PC-9 (cell line): ENCODE results near the gene ALK. TPM values are rescaled to one million over a fixed set of nuclear protein-coding genes. Genes with fewer than 3 reads are reported as not detected.

ENCODE experiments used
- BruUV-seq: library from RNA; stranded (reverse); fragments of 400-500 nt; replicated peaks from 2 replicates; lab custom pipeline; 2021; lab: Mats Ljungman, UMichigan
- CTCF ChIA-PET: fragments of 300-600 bp; sonication (Branson Sonifier 250); formaldehyde crosslinking; loops from one replicate; lab custom pipeline; 2022; ENCODE audit warnings: antibody characterized with exemption; lab: Charles Lee
- POLR2A ChIA-PET: fragments of 300-600 bp; sonication (Branson Sonifier 250); formaldehyde crosslinking; loops from one replicate; lab custom pipeline; 2022; ENCODE audit warnings: antibody characterized with exemption; ENCODE audit not compliant: unreplicated experiment; lab: Charles Lee
- DNase-seq, 2 experiments: peaks; one replicate each; pipeline versions ENCODE4 v3.0.0 to v3.0.0-alpha.2; 2015 to 2022; ENCODE audit warnings: mixed read lengths in 1 of 2
- H2AFZ ChIP-seq: fragments of 200-600 bp; sonication (generic); 2 replicates; pipeline ENCODE4 v1.8.1; 2017; ENCODE audit warnings: antibody characterized with exemption
- H3F3A ChIP-seq: fragments of 200-600 bp; sonication (generic); 2 replicates; pipeline ENCODE4 v1.8.1; 2017; ENCODE audit warnings: antibody characterized with exemption, mild to moderate bottlenecking, low read depth; ENCODE audit not compliant: insufficient read depth
- H3K27ac ChIP-seq: fragments of 200-600 bp; sonication (generic); 2 replicates; pipeline ENCODE4 v1.6.1; 2016; ENCODE audit warnings: mixed run types
- H3K27me3 ChIP-seq: fragments of 200-600 bp; sonication (generic); 2 replicates; pipeline ENCODE4 v1.6.1; 2016; ENCODE audit warnings: low read depth, mixed run types; ENCODE audit not compliant: insufficient read depth
- H3K36me3 ChIP-seq: fragments of 200-600 bp; sonication (generic); 2 replicates; pipeline ENCODE4 v1.6.1; 2016; ENCODE audit warnings: low read depth, mixed run types
- H3K4me1 ChIP-seq: fragments of 200-600 bp; sonication (generic); replicated peaks from 2 replicates; pipeline ENCODE4 v1.6.1; 2016; ENCODE audit warnings: mixed run types; ENCODE audit not compliant: insufficient read depth
- H3K4me2 ChIP-seq: fragments of 200-600 bp; sonication (generic); 2 replicates; pipeline ENCODE4 v1.6.1; 2017; ENCODE audit warnings: mixed run types
- H3K4me3 ChIP-seq: fragments of 200-600 bp; sonication (generic); 2 replicates; pipeline ENCODE4 v1.6.1; 2016; ENCODE audit warnings: mixed run types
- H3K79me2 ChIP-seq: fragments of 200-600 bp; sonication (generic); 2 replicates; pipeline ENCODE4 v1.6.1; 2017; ENCODE audit warnings: low read depth, mixed run types
- H3K9me2 ChIP-seq: fragments of 200-600 bp; sonication (generic); 2 replicates; pipeline ENCODE4 v1.8.1; 2017; ENCODE audit warnings: mild to moderate bottlenecking; ENCODE audit not compliant: insufficient read depth
- H3K9me3 ChIP-seq: fragments of 200-600 bp; sonication (generic); 2 replicates; pipeline ENCODE4 v1.8.1; 2016; ENCODE audit warnings: low read depth; ENCODE audit not compliant: insufficient read depth
- H4K20me1 ChIP-seq: fragments of 200-600 bp; sonication (generic); 2 replicates; pipeline ENCODE4 v1.8.1; 2017; ENCODE audit not compliant: insufficient read depth
- CTCF ChIP-seq: fragments of 200-600 bp; sonication (generic); conservative IDR thresholded peaks from 2 replicates; pipeline ENCODE4 v1.6.1; 2017; ENCODE audit warnings: mixed run types, antibody characterized with exemption, mild to moderate bottlenecking, moderate library complexity
- EZH2 ChIP-seq: fragments of 200-600 bp; sonication (generic); IDR thresholded peaks from 2 replicates; pipeline ENCODE4 v1.8.0; 2017; ENCODE audit warnings: antibody characterized with exemption, low read depth
- intact Hi-C: fragments of 100-400 bp; cut with micrococcal nuclease; formaldehyde crosslinking; loops from one replicate; pipeline ENCODE4 v1.10.0; 2022; ENCODE audit not compliant: unreplicated experiment
- total RNA-seq: library from RNA; stranded (reverse); gene quantifications from 2 replicates; pipeline ENCODE4 v1.2.3, GENCODE V29; 2021

ALK gene
- total RNA-seq, 1 experiment from 2014 or later, result not detected

DNA sequence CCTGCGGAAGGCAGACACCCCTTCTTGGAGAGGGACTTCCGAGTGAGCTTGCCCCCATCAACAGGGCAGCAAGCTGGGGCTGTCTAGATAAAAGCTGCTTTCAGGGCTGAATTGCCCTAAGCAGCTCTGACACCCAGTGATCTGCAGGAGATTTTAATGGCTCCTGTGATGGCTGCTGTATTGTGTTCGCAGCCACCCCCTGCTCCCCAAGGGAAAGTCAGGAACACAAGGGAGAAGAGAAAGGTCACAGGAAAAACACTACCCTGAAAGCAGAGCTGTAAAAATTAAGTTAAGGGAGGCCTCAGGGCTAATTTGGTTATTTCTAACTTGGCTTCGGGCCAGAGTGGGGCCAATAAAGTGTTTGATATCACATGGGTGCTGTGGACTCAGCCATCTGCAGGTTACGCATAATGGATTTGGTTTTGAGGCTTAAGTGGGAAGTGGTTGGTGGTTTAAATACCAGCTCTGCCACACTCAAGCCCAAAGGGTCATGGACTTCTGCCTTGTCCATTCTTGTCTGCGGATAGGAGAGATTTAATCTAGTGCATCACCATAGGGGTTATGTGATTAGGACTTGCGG lies 658.6 kb downstream of the ALK start:
- H4K20me1 ChIP-seq, result no peaks in the 10 kb centered on the region
- peaks cover 15% of the 10 kb centered on the region for H3K4me1 ChIP-seq
- H3K36me3 ChIP-seq, result no peaks in the 10 kb centered on the region
- no TSS peak for BruUV-seq
- no peak overlapping the region for H3K4me3 ChIP-seq
- no peak overlapping the region for H2AFZ ChIP-seq
- TF ChIP-seq EZH2, result no peak
- no peak for TF ChIP-seq CTCF
- H3K79me2 ChIP-seq, result no peaks in the 10 kb centered on the region
- H3K9me3 ChIP-seq, result no peaks in the 10 kb centered on the region
- H3K9me2 ChIP-seq, result no peaks in the 10 kb centered on the region
- ChIA-PET POLR2A (no interaction called here), CTCF (no interaction called here)
- DNase-seq, result no peak
- 0 out of 2 replicates have a peak, but pooled peaks cover 10% of the 10 kb centered on the region for H3F3A ChIP-seq
- no peak overlapping the region for H3K4me2 ChIP-seq
- peaks cover 20% of the 10 kb centered on the region; the same call in 1 of the 2 replicates for H3K27me3 ChIP-seq
- intact Hi-C loops, result no loop called here
- no peak overlapping the region for H3K27ac ChIP-seq

- Histone ChIP-seq H3K79me2 (no peaks in the 10 kb centered on the region), H3K4me2 (no peak overlapping the region), H3F3A (0 out of 2 replicates have a peak, but pooled peaks cover 10% of the 10 kb centered on the region), H3K27ac (no peak overlapping the region), H3K4me1 (peaks cover 15% of the 10 kb centered on the region), H3K36me3 (no peaks in the 10 kb centered on the region), H3K27me3 (0 out of 2 replicates have a peak, but pooled peaks cover 6% of the 10 kb centered on the region), H4K20me1 (no peaks in the 10 kb centered on the region), H2AFZ (no peak overlapping the region), H3K9me3 (no peaks in the 10 kb centered on the region), H3K4me3 (no peak overlapping the region), H3K9me2 (no peaks in the 10 kb centered on the region)
- intact Hi-C loops, result loop anchor here (2.0 kb wide), 1 partner anchor 28 kb away; no protein-coding TSS in a partner anchor
- POLR2A ChIA-PET, result interaction anchor here (0.7 kb wide), 1 partner anchor 207 kb away, joined by 3 read pairs; no protein-coding TSS in a partner anchor
- no TSS peak for BruUV-seq
- CTCF ChIA-PET, result no interaction called here
- TF ChIP-seq CTCF, result no peak
- TF ChIP-seq EZH2, result no peak
- DNase-seq, result no peak
These were observed 660.4 kb downstream of the ALK start for GRCh38 chr2:29261003-29261402.

- 0 out of 2 replicates have a peak, but pooled peaks cover 10% of the 10 kb centered on the region for H3F3A ChIP-seq
- TF ChIP-seq CTCF (no peak), EZH2 (no peak)
- no peaks in the 10 kb centered on the region for H3K79me2 ChIP-seq
- peaks cover 15% of the 10 kb centered on the region for H3K4me1 ChIP-seq
- ChIA-PET CTCF (no interaction called here), POLR2A (interaction anchor here (0.6 kb wide), 1 partner anchor 78 kb away, joined by 3 read pairs; no protein-coding TSS in a partner anchor)
- DNase-seq, result peak; percentile 16 to 40
- no peaks in the 10 kb centered on the region for H3K9me3 ChIP-seq
- H3K4me2 ChIP-seq, result peak overlapping the region; percentile 35
- no peaks in the 10 kb centered on the region for H3K36me3 ChIP-seq
- intact Hi-C loops, result loop anchor here (2.0 kb wide), 1 partner anchor 27 kb away; no protein-coding TSS in a partner anchor
- BruUV-seq, result no TSS peak
- H3K27ac ChIP-seq, result no peak overlapping the region
- H4K20me1 ChIP-seq, result no peaks in the 10 kb centered on the region
- no peak overlapping the region for H2AFZ ChIP-seq
- H3K9me2 ChIP-seq, result no peaks in the 10 kb centered on the region
- H3K4me3 ChIP-seq, result no peak overlapping the region
- 0 out of 2 replicates have a peak, but pooled peaks cover 10% of the 10 kb centered on the region for H3K27me3 ChIP-seq
These were observed 661.1 kb downstream of the ALK start for GRCh38 chr2:29260142-29260772.
